ENCODE results near the gene GBP5.

DNA sequence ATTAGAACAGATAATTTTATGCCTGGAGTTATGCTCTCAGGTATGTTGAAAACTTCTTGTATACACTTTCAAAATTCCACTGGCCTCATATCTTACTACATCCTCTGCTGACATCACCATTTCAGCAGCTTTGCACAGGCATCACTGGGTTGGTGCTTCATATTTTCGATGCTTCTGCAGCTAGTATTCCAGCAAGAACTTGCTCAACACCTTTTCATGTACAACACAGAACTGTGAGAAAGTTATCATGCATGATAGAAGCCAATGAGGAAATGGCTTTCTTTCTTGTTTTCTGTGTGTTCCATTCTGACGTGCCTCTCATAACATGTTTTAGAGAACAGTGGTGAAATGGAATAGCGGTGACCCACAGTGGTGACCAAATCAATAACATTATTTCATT lies 5.1 kb upstream of the GBP5 start:
- TF ChIP-seq, protein P1, sequence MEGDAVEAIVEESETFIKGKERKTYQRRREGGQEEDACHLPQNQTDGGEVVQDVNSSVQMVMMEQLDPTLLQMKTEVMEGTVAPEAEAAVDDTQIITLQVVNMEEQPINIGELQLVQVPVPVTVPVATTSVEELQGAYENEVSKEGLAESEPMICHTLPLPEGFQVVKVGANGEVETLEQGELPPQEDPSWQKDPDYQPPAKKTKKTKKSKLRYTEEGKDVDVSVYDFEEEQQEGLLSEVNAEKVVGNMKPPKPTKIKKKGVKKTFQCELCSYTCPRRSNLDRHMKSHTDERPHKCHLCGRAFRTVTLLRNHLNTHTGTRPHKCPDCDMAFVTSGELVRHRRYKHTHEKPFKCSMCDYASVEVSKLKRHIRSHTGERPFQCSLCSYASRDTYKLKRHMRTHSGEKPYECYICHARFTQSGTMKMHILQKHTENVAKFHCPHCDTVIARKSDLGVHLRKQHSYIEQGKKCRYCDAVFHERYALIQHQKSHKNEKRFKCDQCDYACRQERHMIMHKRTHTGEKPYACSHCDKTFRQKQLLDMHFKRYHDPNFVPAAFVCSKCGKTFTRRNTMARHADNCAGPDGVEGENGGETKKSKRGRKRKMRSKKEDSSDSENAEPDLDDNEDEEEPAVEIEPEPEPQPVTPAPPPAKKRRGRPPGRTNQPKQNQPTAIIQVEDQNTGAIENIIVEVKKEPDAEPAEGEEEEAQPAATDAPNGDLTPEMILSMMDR (IDR thresholded peaks at IDR 0.05; ENCODE audit: low read length) = no peak
- no peak for TF ChIP-seq EZH2 (optimal IDR thresholded peaks at IDR 0.05; ENCODE audit: low read depth, low read length)

All from MM.1S (cell line).